H1 (cell line): ENCODE data around the gene LHFPL3. TPM values are rescaled to one million over a fixed set of nuclear protein-coding genes. Genes with fewer than 3 reads are reported as not detected.

Source experiments
- CTCF ChIA-PET: fragments of 300-600 bp; sonication (Branson Sonifier 250); formaldehyde crosslinking; loops from one replicate; lab custom pipeline; 2021; ENCODE audit not compliant: partially characterized antibody; lab: Charles Lee
- POLR2A ChIA-PET: fragments of 300-600 bp; sonication (Branson Sonifier 250); formaldehyde crosslinking; loops from one replicate; lab custom pipeline; 2021; ENCODE audit warnings: inconsistent platforms; ENCODE audit not compliant: partially characterized antibody; lab: Charles Lee
- DNase-seq, 2 experiments: peaks; one replicate each; pipeline versions ENCODE4 v3.0.0 to v3.0.0-alpha.2; 2010 to 2022; ENCODE audit warnings: low spot score in 2 of 2, low read depth in 1 of 2, mixed read lengths in 1 of 2
- FAIRE-seq: peaks from 2 replicates; lab custom pipeline; 2011; peaks lifted over from hg19 to GRCh38; lab: Jason Lieb, UNC
- H2AFZ ChIP-seq: 2 replicates; pipeline ENCODE4 v1.8.1; 2012; ENCODE audit warnings: low read length, inconsistent platforms
- H2AK5ac ChIP-seq: 2 replicates; pipeline ENCODE4 v1.6.1; 2013; ENCODE audit warnings: low read depth, low read length
- H2BK120ac ChIP-seq: replicated peaks from 2 replicates; pipeline ENCODE3; 2013; ENCODE audit warnings: low read depth, low read length, inconsistent platforms
- H2BK12ac ChIP-seq: 2 replicates; pipeline ENCODE4 v1.6.1; 2013; ENCODE audit warnings: low read depth, low read length
- H2BK15ac ChIP-seq: 2 replicates; pipeline ENCODE4 v1.6.1; 2013; ENCODE audit warnings: low read length
- H2BK20ac ChIP-seq: 2 replicates; pipeline ENCODE4 v1.6.1; 2013; ENCODE audit warnings: low read length
- H2BK5ac ChIP-seq: 2 replicates; pipeline ENCODE4 v1.6.1; 2013; ENCODE audit warnings: low read depth, low read length
- H3K14ac ChIP-seq: 2 replicates; pipeline ENCODE4 v1.6.1; 2013; ENCODE audit warnings: inconsistent platforms; ENCODE audit not compliant: insufficient read length
- H3K18ac ChIP-seq: 2 replicates; pipeline ENCODE4 v1.6.1; 2013; ENCODE audit warnings: low read length; ENCODE audit errors: extremely low read depth
- H3K23ac ChIP-seq: 2 replicates; pipeline ENCODE4 v1.6.1; 2013; ENCODE audit warnings: inconsistent platforms; ENCODE audit not compliant: insufficient read length
- H3K23me2 ChIP-seq: 2 replicates; pipeline ENCODE4 v1.6.1; 2013; ENCODE audit warnings: low read depth, low read length
- H3K27ac ChIP-seq: 2 replicates; pipeline ENCODE4 v1.6.1; 2011; ENCODE audit warnings: low read depth, low read length, inconsistent platforms
- H3K27me3 ChIP-seq, 4 experiments: replicated peaks in 1 of 4; 1 replicate in 1 of 4; 2 replicates in 3 of 4; pipeline versions ENCODE4 v1.6.1 to v1.8.1; 2011 to 2013; ENCODE audit warnings: low read length in 3 of 4, mild to moderate bottlenecking in 3 of 4, inconsistent platforms in 2 of 4, mixed read lengths in 2 of 4, moderate library complexity in 1 of 4; ENCODE audit not compliant: control insufficient read depth in 3 of 4, insufficient read depth in 3 of 4; ENCODE audit errors: extremely low read depth in 1 of 4
- H3K36me3 ChIP-seq, 4 experiments: 2 replicates each; pipeline versions ENCODE4 v1.6.1 to v1.8.1; 2011 to 2013; ENCODE audit warnings: mild to moderate bottlenecking in 4 of 4, low read length in 3 of 4, moderate library complexity in 2 of 4, control low read depth in 1 of 4, inconsistent platforms in 1 of 4; ENCODE audit not compliant: insufficient read depth in 4 of 4, control insufficient read depth in 2 of 4
- H3K4ac ChIP-seq: replicated peaks from 2 replicates; pipeline ENCODE3; 2013; ENCODE audit warnings: low read length, low read depth, mixed read lengths, inconsistent platforms; ENCODE audit not compliant: insufficient read length
- H3K4me1 ChIP-seq, 4 experiments: replicated peaks in 1 of 4; 1 replicate in 1 of 4; 2 replicates in 3 of 4; pipeline versions ENCODE4 v1.6.1 to v1.8.1; 2011 to 2013; ENCODE audit warnings: low read length in 3 of 4, inconsistent platforms in 2 of 4, mixed read lengths in 1 of 4; ENCODE audit not compliant: insufficient read depth in 4 of 4, control insufficient read depth in 3 of 4
- H3K4me2 ChIP-seq, 2 experiments: 2 replicates each; pipeline versions ENCODE4 v1.6.1 to v1.8.1; 2011 to 2013; ENCODE audit warnings: low read depth in 2 of 2, low read length in 2 of 2, control low read depth in 1 of 2, inconsistent platforms in 1 of 2, mild to moderate bottlenecking in 1 of 2; ENCODE audit not compliant: insufficient read depth in 1 of 2
- H3K4me3 ChIP-seq, 4 experiments: fragments of 200-600, 300-600 bp in 1 of 4; sonication (generic), shearing (Covaris generic), sonication (Bioruptor Twin) in 1 of 4; 2 replicates each; pipeline versions ENCODE4 v1.5.1 to v1.8.1; 2011 to 2016; ENCODE audit warnings: low read length in 4 of 4, low read depth in 3 of 4, control low read depth in 2 of 4, inconsistent platforms in 2 of 4, mild to moderate bottlenecking in 2 of 4, mixed read lengths in 1 of 4, moderate library complexity in 1 of 4; ENCODE audit not compliant: insufficient read depth in 2 of 4; ENCODE audit errors: extremely low read depth in 1 of 4
- H3K56ac ChIP-seq: replicated peaks from 2 replicates; pipeline ENCODE3; 2013; ENCODE audit warnings: low read depth, mild to moderate bottlenecking, mixed read lengths, low read length, inconsistent platforms; ENCODE audit not compliant: insufficient read length
- H3K79me1 ChIP-seq: 2 replicates; pipeline ENCODE4 v1.6.1; 2013; ENCODE audit warnings: low read depth, low read length, control low read depth
- H3K79me2 ChIP-seq, 2 experiments: 2 replicates each; pipeline versions ENCODE4 v1.6.1 to v1.8.1; 2012 to 2013; ENCODE audit warnings: low read length in 2 of 2, mild to moderate bottlenecking in 2 of 2, inconsistent platforms in 1 of 2; ENCODE audit not compliant: insufficient read depth in 2 of 2, control insufficient read depth in 1 of 2
- H3K9ac ChIP-seq, 4 experiments: replicated peaks in 1 of 4; 1 replicate in 1 of 4; 2 replicates in 3 of 4; pipeline versions ENCODE4 v1.6.1 to v1.8.1; 2011 to 2013; ENCODE audit warnings: low read depth in 3 of 4, low read length in 3 of 4, control low read depth in 2 of 4, mild to moderate bottlenecking in 2 of 4, moderate library complexity in 2 of 4, inconsistent platforms in 1 of 4; ENCODE audit errors: extremely low read depth in 1 of 4
- H3K9me3 ChIP-seq, 2 experiments: 2 replicates each; pipeline versions ENCODE4 v1.6.1 to v1.8.1; 2012 to 2013; ENCODE audit warnings: mild to moderate bottlenecking in 2 of 2, moderate library complexity in 2 of 2, control low read depth in 1 of 2, inconsistent platforms in 1 of 2, low read depth in 1 of 2, low read length in 1 of 2, mixed read lengths in 1 of 2; ENCODE audit not compliant: insufficient read depth in 2 of 2
- H4K20me1 ChIP-seq, 2 experiments: replicated peaks in 1 of 2; 2 replicates each; pipeline versions ENCODE3 to v1.8.1; 2011 to 2013; ENCODE audit warnings: inconsistent platforms in 2 of 2, low read length in 2 of 2, mild to moderate bottlenecking in 1 of 2; ENCODE audit not compliant: insufficient read depth in 2 of 2, control insufficient read depth in 1 of 2
- H4K5ac ChIP-seq: 2 replicates; pipeline ENCODE4 v1.6.1; 2013; ENCODE audit warnings: low read length, low read depth, mixed read lengths, inconsistent platforms; ENCODE audit not compliant: insufficient read length
- H4K8ac ChIP-seq: 2 replicates; pipeline ENCODE4 v1.8.0; 2013; ENCODE audit warnings: mild to moderate bottlenecking, moderate library complexity, low read length, inconsistent platforms; ENCODE audit not compliant: insufficient read depth; ENCODE audit errors: extremely low read depth
- H4K91ac ChIP-seq: replicated peaks from 2 replicates; pipeline ENCODE3; 2013; ENCODE audit warnings: low read length, mixed read lengths, inconsistent platforms; ENCODE audit not compliant: insufficient read length
- BACH1 ChIP-seq: IDR thresholded peaks from 2 replicates; pipeline ENCODE4 v1.6.1; 2012; ENCODE audit warnings: low read length, improper control_type of control experiment
- CREB1 ChIP-seq: IDR thresholded peaks from 2 replicates; pipeline ENCODE4 v1.6.1; 2012; ENCODE audit warnings: inconsistent platforms
- CTBP2 ChIP-seq: IDR thresholded peaks from 2 replicates; pipeline ENCODE4 v1.7.0; 2011; ENCODE audit warnings: borderline replicate concordance, mild to moderate bottlenecking, moderate library complexity, mixed read lengths, low read length; ENCODE audit not compliant: insufficient read depth, insufficient read length
- FOSL1 ChIP-seq: IDR thresholded peaks from 2 replicates; pipeline ENCODE4 v1.6.1; 2011; ENCODE audit warnings: mild to moderate bottlenecking, low read depth, low read length, moderate library complexity; ENCODE audit not compliant: insufficient read depth
- KDM1A ChIP-seq: fragments of 200-600, 300-600 bp; sonication (generic); IDR thresholded peaks from 2 replicates; pipeline ENCODE4 v1.7.1; 2016; ENCODE audit warnings: mild to moderate bottlenecking, low read length, borderline replicate concordance
- NANOG ChIP-seq: IDR thresholded peaks from 2 replicates; pipeline ENCODE4 v1.6.1; 2011; ENCODE audit warnings: low read length, low read depth, mild to moderate bottlenecking, inconsistent platforms; ENCODE audit not compliant: insufficient read depth, poor library complexity, severe bottlenecking
- POU5F1 ChIP-seq: IDR thresholded peaks from 2 replicates; pipeline ENCODE4 v1.6.1; 2011; ENCODE audit warnings: low read depth, mild to moderate bottlenecking, low read length, moderate library complexity
- SP1 ChIP-seq: IDR thresholded peaks from 2 replicates; pipeline ENCODE4 v1.6.1; 2011; ENCODE audit warnings: low read depth, low read length
- SUZ12 ChIP-seq: fragments of 200-600 bp; sonication (generic); IDR thresholded peaks from 2 replicates; pipeline ENCODE4 v1.6.1; 2012; ENCODE audit warnings: mild to moderate bottlenecking, inconsistent platforms, low read length, moderate library complexity, mixed read lengths
- TAF1 ChIP-seq: IDR thresholded peaks from 2 replicates; pipeline ENCODE4 v1.6.1; 2011; ENCODE audit warnings: mild to moderate bottlenecking, low read depth, low read length
- YY1 ChIP-seq: IDR thresholded peaks from 2 replicates; pipeline ENCODE4 v1.6.1; 2011; ENCODE audit warnings: low read depth, mild to moderate bottlenecking, low read length
- WGBS, 2 experiments: shearing (Covaris generic) in 1 of 2; methylation state at CpG; one replicate each; pipeline versions ENCODE4 v1.1.6 to v1.1.7; 2013 to 2015; ENCODE audit warnings: low lambda C conversion rate in 2 of 2, mixed read lengths in 2 of 2, inconsistent platforms in 1 of 2, low coverage in 1 of 2, missing lambda C conversion rate in 1 of 2; ENCODE audit not compliant: insufficient replicate concordance in 2 of 2, insufficient coverage in 1 of 2, insufficient read length in 1 of 2; ENCODE audit errors: extremely low coverage in 1 of 2, missing lambda C conversion rate in 1 of 2; 5-methylcytosine and 5-hydroxymethylcytosine counted together
- polyA plus RNA-seq, 7 experiments: library from polyadenylated mRNA; depleted of rRNA in 3 of 7; stranded (reverse) in 5 of 7; unstranded in 2 of 7; fragments of >200 nt in 5 of 7; fragments of 200-250 nt in 2 of 7; gene quantifications; 1 replicate in 5 of 7; 2 replicates in 1 of 7; 4 replicates in 1 of 7; pipeline versions ENCODE4 v1.2.1 to v1.2.3, GENCODE V29; 2011 to 2013; ENCODE audit warnings: missing spikeins in 2 of 7, mixed read lengths in 2 of 7
- total RNA-seq: library from RNA; stranded (reverse); fragmentation: NEBNext Ultra II Directional; extraction: Animal tissue kit (Norgen Biotek cat#: 25700); gene quantifications from 2 replicates; pipeline ENCODE4 v1.2.1, GENCODE V29; 2021
- TF ChIP-seq, protein P1 (sequence below): IDR thresholded peaks from 2 replicates; pipeline ENCODE4 v1.6.1; 2012; ENCODE audit warnings: inconsistent platforms
- TF ChIP-seq, protein P2 (sequence below): IDR thresholded peaks from 2 replicates; pipeline ENCODE4 v1.6.1; 2012; ENCODE audit warnings: inconsistent platforms

Gene LHFPL3
- total and polyA plus RNA-seq, 2 of the 8 experiments (the other 6 are each of a cell fraction or from before 2014, with no cell fraction given): 0.24 to 0.50 TPM

DNA sequence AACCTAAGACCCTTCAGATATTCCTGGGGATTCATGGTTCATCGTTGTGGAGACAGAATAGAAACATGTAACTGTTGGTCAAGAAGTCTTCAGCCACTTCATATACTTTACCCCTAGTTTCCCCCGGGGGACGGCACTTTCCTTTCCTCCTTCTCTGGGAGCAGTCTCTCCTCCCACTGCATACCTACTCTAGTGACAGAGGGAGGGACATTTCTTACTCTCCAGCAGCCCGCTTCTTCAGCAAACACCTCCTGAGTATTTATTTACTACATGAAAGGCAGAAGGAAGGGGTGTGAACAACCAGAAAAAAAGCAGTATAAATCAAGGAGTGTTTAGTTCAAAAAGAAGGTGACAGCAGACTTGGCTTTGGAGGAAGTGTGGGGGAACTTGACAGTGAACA lies 69.0 kb downstream of the LHFPL3 start:
- Histone ChIP-seq H3K4me1 (no peaks in the 10 kb centered on the region), H4K8ac (no peak overlapping the region), H3K56ac (no peak overlapping the region), H2BK5ac (no peak overlapping the region), H4K5ac (no peak overlapping the region), H3K4me3 (no peak overlapping the region), H3K23ac (no peak overlapping the region), H4K91ac (no peak overlapping the region)
- TF ChIP-seq KDM1A: no peak
- TF ChIP-seq NANOG: no peak
- TF ChIP-seq SP1: no peak
- TF ChIP-seq TAF1: no peak
- TF ChIP-seq YY1: no peak
- TF ChIP-seq SUZ12: no peak
- no peak for TF ChIP-seq BACH1
- no peak for TF ChIP-seq CTBP2
- TF ChIP-seq, protein P1, sequence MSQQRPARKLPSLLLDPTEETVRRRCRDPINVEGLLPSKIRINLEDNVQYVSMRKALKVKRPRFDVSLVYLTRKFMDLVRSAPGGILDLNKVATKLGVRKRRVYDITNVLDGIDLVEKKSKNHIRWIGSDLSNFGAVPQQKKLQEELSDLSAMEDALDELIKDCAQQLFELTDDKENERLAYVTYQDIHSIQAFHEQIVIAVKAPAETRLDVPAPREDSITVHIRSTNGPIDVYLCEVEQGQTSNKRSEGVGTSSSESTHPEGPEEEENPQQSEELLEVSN: no peak
- no peak for TF ChIP-seq CREB1
- no peak for TF ChIP-seq POU5F1
- TF ChIP-seq FOSL1: no peak
- TF ChIP-seq, protein P2, sequence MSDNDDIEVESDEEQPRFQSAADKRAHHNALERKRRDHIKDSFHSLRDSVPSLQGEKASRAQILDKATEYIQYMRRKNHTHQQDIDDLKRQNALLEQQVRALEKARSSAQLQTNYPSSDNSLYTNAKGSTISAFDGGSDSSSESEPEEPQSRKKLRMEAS: no peak
- TF ChIP-seq, all 59 proteins: peak for 0
- Histone ChIP-seq H3K27me3 (no peaks in the 10 kb centered on the region), H3K23me2 (no peaks in the 10 kb centered on the region), H3K27ac (no peak overlapping the region), H2BK20ac (no peak overlapping the region), H3K9ac (no peak overlapping the region), H3K4me2 (no peak overlapping the region), H3K14ac (no peak overlapping the region), H3K4ac (no peak overlapping the region), H2BK120ac (no peak overlapping the region), H4K20me1 (no peaks in the 10 kb centered on the region), H2BK12ac (no peak overlapping the region), H3K9me3 (no peaks in the 10 kb centered on the region), H2BK15ac (no peak overlapping the region), H3K79me2 (no peaks in the 10 kb centered on the region), H3K36me3 (no peaks in the 10 kb centered on the region), H2AFZ (peak overlapping the region; percentile 56; the same call in 1 of the 2 replicates), H2AK5ac (no peak overlapping the region), H3K18ac (no peak overlapping the region), H3K79me1 (no peaks in the 10 kb centered on the region)
- WGBS, 2 experiments: 82% methylated on average over 2 of the region's 4 CpGs; no CpG with 5 or more reads in 1 of the 2 experiments
- DNase-seq (no peak), FAIRE-seq (no peak)
- CTCF ChIA-PET: no interaction called here
- POLR2A ChIA-PET: no interaction called here
